Occipital lobe (tissue), 2 donors: ENCODE measurements around the gene TUBA4B. TPM values are rescaled to one million over a fixed set of nuclear protein-coding genes. Genes with fewer than 3 reads are reported as not detected.
"Not testable (repeated sequence)": the region's sequence is repeated elsewhere in the genome, so short reads cannot be mapped to it uniquely, and the experiment has no call there.

Source experiments
- DNase-seq: peaks from one replicate; lab custom pipeline; 2025; lab: John Stamatoyannopoulos, UW
- total RNA-seq: library from RNA; depleted of rRNA; stranded (reverse); fragments of >200 nt; gene quantifications from one replicate; pipeline ENCODE4 v1.2.3, GENCODE V29; 2014

TUBA4B gene
- total RNA-seq, 1 donor from 2014 or later: not detected

DNA sequence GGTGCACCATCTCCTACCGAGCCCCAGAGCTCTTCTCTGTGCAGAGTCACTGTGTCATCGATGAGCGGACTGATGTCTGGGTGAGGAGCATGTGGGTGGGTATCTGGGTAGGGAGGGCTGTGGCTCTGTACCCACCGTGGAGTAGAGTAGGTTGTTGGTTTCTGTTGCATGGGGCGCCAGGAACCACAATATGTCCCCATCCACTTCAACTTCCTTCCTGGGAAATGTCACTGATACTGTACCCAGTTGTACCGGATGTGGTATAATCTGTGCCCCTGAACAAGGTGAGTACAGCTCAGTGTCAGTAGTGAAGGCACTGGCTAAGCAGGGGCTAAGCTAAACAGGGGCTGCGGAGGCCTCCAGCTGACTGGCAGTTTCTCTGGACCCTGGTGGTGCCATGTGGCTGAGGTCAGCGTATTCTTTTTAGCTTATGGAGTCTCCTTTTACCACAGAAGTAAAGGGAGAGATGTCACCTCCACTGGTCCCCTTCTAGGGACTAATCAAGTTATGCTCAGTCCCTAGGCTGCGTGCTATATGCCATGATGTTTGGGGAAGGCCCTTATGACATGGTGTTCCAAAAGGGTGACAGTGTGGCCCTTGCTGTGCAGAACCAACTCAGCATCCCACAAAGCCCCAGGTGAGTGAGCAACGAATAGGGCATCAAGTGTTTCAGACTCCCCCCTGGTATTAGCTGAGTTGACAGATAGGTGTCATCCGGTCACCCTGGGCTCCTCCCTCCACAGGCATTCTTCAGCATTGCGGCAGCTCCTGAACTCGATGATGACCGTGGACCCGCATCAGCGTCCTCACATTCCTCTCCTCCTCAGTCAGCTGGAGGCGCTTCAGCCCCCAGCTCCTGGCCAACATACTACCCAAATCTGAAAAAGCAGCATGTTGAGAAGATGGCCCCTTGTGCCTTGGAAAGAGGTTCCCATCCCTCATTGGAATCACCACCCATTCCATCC is 5.1 kb upstream of the TUBA4B start:
- no peak for DNase-seq

DNA sequence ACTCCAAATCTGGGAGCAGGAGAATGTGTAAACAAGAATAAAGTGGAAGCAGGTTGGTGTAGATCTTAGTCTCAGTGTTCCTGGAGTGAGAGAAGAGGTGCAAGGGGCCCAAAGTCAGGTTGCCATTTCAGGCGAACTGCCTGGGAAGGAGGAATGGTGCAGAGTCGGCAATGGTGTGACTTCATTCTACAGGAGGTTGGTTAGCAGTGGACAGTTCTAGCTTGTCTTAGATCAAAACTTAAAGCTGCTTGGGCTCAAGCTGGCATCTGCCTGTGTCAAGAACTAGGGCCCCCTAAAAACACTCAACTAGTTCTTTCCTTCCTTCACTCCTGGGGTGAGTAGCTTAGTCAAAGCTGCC is 4.2 kb upstream of the TUBA4B start:
- no peak for DNase-seq

DNA sequence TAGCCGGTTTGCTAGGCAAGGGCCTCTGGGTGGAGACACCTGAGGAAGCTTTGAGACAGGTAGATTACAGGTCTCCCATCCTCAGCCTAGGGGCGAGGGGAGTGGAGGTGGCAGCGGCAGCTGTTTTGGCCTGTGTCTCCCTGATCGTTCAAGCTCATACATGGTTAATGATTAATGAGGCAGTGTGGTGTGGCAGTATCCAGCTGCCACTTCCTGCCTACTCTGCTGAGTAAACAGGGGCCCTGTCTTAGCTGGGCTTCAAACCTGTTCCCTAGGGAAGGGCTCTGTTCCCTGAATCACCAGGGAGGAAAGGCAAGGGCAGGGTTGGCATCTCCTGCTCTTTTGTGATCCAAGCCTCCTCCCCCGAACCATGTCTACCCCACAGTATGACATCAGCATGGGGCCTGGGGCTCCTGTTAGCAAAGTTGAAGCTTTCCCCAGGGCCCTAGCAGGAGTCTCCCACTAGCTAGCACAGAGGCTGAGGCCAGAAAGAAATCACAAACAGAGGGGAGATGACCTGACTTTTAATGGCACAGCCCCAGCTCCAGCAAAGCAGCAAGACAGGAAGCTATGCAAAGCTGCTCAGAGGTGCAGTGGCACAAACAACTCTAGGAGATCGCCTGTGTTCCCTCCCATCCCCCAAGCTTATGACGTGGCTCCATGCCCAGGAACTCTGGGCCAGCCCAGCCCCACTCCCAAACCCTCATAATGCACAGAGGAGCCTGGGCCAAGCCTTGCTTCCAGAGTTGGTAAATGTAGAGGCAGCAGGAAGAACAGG is 3.7 kb upstream of the TUBA4B start:
- DNase-seq: peak; percentile 37

DNA sequence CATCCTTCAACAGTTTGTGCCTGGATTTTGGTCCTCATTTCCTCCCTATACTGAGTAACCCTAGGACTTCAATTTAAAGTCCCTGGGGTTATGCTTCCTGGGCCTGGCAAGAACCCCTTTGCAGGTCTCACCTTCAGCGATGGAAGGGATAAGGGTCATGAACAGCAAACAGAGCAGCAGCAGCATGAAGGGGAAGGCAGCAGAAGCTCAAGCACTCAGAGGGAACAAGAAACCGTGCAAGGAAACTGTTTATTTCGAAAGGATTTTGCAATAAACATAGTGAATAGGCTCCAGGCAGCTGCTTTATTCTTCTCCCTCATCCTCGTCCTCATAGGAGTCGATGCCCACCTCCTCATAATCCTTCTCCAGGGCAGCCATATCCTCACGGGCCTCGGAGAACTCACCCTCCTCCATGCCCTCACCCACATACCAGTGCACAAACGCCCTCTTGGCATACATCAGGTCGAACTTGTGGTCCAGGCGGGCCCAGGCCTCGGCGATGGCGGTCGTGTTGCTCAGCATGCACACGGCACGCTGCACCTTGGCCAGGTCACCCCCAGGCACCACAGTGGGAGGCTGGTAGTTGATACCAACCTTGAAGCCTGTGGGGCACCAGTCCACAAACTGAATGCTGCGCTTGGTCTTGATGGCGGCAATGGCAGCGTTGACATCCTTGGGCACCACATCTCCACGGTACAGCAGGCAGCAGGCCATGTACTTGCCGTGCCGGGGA is 2.8 kb upstream of the TUBA4B start:
- no peak for DNase-seq

DNA sequence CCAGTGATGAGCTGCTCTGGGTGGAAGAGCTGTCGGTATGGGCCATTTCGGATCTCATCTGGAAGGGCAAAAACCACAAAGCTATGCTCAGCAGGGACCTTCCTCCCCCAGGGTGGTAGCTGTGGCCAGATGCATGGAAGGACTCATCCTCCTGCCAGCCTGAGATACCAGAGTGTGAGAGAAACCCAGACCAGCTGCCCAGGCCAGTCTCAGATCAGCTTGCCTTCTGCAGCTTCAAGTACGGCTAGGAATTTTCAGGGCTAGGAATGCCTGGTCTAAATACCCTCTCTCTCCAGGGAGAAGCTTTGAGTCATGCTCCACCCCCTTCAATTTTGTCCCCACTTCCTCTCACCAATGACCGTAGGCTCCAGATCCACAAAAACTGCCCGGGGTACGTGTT is 1.4 kb upstream of the TUBA4B start:
- no peak for DNase-seq

DNA sequence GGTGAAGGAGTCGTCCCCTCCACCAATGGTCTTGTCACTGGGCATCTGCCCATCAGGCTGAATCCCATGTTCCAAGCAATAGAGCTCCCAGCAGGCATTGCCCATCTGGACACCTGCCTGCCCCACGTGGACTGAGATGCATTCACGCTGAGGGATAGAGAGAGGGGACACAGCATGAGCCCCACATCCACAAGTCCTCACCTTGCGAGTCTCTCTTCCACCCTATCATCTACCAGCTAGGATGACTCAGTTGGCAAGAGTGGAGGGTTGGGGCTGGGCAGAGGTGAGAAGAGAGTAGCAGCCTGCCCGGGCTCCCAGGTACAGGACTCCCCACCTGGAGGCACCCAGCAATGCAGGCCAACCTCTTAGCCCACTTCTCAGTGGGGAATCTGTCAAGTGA is 959 bp upstream of the TUBA4B start:
- DNase-seq: no peak

DNA sequence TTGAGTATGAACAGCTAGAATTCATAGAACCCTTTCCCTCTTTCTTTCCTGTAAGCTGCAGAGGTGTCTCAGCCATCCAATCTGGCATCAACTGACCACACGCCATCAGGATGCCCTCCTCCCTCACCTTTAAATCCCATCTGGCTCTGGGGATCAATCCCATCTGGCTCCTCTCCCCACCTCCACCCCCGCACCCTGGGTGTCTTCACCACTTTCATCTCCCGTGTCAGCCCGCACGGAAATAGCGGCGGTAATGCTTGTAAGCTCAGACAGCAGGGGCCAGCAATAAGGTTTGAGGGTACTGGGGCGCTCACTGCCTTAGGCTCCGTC is 508 bp upstream of the TUBA4B start:
- DNase-seq: no peak

DNA sequence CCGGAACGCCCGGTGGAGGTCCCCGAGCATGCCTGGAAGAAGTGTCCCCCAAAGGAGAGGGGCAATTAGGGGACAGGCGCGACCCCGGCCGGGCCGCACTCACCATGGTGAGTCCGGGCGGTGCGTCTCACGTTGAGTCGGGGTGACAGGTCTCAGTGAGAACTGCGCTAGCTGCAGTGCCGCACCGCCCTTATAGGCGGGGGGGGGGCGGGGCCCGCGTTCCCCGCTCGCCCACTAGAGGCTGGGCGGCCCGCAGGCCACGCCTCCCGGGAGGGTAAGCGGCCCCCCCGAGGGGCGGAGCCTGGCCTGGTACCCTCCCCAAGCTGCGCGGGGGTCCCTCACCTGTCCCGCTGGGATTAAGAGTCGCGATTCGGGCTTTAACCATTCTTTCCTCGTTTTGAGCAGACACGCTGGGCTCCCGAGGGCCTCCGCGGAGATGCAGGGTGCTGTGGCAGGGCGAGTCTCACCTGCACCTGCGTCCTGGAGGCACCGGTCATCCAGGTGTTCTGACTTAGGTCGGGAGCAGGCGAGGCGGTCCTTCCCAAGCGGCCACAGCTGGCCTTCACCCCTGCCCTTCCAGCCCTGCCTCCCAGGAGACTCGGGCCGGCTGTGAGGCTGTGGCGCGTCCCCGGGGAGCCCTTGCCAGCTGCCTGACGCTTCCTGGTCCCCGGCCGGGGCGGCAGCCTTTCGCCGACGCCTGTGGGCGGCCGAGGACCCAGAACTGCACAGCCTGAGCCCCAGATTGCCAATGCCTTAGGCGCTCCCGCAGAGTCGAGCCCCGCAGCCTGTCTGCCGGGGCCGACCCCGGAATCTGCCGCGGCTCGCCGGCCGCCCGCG is 928 bp downstream of the TUBA4B start, which contains the start of gene TUBA4A:
Gene TUBA4A, minus strand, starts transcription at position 166 of the 837 bp plus-strand sequence. Its CDS starts 60 bp downstream, at position 106.
- peak; percentile 87 for DNase-seq

DNA sequence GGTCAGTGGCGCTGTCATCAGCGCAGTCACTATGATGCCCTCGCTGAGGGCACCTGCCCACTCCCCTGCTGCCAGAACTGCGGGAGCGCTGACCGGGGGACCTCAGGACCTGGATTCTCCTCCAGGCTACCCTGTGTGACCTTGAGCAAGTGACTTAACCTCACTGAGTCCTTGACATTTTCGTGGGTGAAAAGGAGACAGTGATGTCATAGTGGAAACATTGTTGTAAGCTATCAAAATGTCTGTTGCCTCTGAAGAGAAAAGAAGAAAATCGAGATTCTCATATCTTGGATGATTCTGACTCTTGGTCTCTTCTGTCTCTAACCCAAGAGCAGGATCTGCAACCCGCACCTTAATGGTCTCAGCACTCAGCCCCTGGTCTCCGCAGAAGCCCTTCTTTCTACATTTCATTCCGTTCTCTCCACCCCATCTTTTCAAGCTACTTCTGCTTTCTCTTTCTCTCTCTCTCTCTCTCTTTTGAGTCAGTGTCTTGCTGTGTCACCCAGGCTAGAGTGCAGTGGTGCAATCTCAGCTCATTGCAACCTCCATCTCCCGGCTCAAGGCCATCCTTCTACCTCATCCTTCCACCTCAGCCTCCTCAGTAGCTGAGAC is 1.7 kb downstream of the TUBA4B start:
- no peak for DNase-seq

DNA sequence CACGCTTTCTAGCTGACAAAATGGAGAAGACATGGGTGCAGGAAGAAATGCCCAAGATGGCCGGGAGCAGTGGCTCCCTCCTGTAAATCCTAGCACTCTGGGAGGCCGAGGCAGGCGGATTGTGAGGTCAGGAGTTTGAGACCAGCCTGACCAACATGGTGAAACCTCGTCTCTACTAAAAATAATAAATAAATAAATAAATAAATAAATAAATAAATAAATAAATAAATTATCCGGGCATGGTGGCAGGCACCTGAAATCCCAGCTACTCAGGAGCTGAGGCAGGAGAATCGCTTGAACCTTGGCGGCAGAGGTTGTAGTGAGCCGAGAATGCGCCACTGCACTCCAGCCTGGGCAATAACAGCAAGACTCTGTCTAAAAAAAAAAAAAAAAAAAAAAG is 5.9 kb downstream of the TUBA4B start:
- DNase-seq: not testable (repeated sequence)

DNA sequence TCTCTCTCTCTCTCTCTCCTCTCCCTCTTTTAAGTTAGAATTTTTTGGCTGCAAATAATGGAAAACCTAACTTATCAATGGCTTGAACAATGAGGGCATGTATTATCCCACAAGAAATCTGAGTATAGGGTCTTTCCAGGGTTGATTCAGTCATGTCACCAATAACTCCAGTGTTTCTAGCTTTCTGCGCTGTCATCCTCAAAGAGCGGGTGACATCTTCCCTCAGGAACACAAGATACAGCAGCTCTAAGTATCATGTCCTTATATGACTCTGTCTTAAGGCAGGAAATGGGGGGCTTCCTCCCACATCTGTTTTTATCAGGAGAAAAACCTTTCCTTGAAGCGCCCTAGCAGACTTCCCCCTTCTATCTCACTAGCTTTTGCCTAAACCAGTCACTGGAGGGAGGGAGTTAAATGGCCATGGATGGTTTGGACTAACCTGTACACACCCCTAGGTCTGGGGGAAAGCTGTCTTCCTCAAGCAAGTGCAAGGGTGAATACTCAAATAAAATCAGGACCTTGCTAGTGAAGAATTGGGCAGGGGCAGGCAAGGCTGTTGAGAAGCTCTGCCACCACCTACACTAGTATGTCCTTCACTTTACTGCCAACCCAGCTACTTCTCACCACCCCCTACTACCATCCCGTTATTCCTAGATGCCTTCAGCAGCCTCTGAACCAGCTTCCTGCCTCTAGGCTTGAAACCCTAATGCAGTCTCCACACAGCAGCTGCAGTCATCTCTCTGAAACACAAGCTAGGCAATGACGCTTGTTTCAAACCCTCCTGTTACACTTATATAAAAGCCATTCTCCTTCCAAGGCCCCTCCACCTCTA is 8.2 kb downstream of the TUBA4B start:
- no peak for DNase-seq

DNA sequence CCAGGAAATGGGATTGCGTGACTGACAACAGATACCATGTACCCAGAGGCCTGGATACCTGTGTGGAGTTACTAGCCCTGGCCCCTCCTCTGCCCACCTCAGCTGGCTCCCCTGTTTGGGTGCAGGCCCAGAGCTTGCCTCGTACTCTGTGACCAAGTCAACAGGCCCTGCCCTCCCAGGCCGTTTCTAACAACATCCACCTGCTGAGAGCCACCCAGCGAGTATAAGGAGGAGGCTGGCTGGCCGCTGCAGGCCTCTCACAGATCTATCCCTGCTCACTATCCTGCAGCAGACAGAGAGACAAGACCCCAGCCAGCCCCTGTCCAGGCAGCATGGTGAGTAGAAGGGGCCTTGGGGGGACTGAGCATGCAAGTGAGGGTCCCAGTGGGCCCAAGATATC is 13.2 kb downstream of the TUBA4B start:
- no peak for DNase-seq

DNA sequence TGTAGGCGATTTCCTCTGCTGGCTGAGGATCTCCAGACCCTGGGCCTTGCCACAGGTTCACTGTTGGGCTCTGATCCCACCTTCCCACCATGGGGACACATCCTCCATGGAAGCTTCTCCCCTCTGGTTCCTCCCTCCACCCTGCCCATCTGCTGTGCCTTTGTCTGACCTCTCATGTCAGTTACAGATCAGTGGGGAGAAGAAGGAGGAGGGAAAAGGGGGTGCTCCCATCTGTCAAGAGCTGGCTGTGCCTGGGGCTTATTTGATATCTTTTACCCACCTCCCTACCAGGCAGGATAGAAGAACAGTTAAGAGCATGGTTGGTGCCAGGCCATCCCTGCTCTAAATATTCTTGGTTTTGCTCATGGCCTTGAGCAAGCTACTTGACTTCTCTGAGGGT is 13.8 kb downstream of the TUBA4B start:
- DNase-seq: no peak

DNA sequence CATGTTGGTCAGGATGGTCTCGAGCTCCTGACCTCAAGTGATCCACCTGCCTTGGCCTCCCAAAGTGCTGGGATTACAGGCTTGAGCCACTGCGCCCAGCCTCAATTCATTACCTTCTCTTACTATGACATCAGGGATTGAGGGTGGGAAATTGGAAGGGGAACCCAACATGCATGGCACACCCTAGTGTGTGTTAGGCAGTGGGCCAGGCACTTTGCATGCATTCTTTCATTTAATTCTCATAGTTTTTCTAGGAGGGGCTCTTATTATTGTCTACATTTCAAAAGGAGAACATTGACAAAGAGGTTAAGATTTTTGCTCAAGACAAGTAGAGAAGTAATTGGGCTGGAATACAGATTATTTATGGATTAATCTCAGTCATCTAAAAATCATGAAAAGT is 15.3 kb downstream of the TUBA4B start:
- DNase-seq: no peak

DNA sequence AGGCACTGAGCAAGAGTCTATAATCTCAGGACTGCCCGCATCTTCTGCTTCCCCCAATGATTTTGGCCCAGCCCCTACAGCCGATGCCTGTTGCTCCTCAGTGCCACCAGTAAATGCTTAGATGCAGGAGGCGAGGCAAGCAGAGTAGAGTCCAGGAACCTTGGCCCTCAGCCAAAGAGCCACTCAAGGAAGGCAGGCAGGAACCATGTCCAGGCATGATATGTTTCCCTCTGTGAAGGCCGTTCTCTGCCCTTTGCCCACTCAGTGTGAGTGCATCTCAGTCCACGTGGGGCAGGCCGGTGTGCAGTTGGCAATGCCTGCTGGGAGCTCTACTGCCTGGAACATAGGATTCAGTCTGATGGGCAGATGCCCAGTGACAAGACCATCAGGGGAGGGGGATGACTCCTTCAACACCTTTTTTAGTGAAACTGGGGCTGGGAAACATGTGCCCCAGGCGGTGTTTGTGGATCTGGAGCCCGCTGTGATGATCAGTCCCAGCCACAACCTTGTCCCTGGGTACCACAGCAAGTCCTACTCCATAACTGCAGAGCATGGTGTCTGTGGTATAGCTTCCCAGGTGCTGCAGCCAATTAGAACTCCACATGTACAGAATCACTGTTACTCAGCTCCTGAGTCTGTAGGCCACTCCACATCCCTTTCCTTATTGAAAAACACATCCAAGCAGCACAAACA is 16.5 kb downstream of the TUBA4B start:
- DNase-seq: no peak

DNA sequence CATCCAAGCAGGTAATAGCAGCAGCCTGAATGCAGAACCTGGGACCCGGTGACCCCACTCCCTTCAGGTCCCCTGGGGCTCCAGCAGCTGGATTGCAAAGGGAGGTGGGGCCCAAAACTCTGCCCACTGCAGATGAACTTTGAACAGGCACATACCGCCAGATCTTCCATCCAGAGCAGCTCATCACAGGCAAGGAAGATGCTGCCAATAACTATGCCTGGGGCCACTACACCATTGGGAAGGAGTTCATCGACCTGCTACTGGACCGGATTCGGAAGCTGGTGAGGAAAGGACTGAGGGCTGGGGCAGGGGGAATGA is 17.0 kb downstream of the TUBA4B start:
- no peak for DNase-seq

DNA sequence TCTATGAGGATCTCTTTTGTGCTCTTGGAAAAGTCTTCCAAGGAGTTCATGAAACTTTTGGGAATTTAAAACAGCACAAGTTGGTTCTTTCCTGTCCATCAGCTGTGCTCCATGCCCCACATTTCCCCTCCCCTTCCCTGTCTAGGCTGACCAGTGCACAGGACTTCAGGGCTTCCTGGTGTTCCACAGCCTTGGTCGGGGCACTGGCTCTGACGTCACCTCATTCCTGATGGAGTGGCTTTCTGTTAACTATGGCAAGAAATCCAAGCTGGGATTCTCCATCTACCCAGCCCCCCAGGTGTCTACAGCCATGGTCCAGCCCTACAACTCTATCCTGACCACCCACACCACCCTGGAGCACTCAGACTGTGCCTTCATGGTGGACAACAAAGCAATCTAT is 18.0 kb downstream of the TUBA4B start:
- no peak for DNase-seq

DNA sequence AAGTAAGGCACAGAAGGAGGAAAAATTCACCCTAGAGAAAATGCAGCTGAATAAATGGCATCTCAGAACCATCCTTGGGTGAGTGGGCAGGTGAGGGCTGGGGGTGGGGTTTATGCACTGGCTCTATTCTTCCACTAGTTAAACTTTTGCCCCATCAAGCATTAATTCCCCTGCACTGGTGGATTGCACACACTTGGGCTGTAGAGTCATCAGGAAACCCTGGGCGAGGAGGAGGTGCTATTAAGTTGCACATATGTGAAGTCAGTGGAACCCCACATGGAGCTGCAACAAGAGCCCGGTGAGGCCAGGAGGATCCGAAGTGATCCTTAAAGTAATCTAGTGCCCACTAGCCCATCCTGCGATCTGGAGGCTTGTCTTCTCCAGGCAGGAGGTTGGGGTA is 19.3 kb downstream of the TUBA4B start:
- no peak for DNase-seq

DNA sequence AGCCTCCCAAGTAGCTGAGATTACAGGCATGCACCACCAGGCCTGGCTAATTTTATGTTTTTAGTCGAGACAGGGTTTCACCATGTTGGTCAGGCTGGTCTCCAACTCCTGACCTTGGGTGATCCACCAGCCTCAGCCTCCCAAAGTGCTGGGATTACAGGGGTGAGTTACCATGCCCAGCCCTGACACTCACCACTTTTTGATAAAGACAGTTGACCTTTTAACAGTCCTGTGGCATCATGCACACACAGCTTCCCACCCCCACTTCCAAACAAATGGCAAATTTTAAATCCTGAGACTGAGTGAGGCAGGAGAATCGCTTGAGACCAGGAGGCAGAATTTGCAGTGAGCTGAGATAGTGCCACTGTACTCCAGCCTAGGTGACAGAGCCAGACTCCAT is 20.0 kb downstream of the TUBA4B start:
- no peak for DNase-seq
